ENCODE data around the gene SKIL. TPM values are rescaled to one million over a fixed set of nuclear protein-coding genes. Genes with fewer than 3 reads are reported as not detected.

The SKIL gene
- 28.7 and 42.0 TPM in 2 replicates for total RNA-seq

DNA sequence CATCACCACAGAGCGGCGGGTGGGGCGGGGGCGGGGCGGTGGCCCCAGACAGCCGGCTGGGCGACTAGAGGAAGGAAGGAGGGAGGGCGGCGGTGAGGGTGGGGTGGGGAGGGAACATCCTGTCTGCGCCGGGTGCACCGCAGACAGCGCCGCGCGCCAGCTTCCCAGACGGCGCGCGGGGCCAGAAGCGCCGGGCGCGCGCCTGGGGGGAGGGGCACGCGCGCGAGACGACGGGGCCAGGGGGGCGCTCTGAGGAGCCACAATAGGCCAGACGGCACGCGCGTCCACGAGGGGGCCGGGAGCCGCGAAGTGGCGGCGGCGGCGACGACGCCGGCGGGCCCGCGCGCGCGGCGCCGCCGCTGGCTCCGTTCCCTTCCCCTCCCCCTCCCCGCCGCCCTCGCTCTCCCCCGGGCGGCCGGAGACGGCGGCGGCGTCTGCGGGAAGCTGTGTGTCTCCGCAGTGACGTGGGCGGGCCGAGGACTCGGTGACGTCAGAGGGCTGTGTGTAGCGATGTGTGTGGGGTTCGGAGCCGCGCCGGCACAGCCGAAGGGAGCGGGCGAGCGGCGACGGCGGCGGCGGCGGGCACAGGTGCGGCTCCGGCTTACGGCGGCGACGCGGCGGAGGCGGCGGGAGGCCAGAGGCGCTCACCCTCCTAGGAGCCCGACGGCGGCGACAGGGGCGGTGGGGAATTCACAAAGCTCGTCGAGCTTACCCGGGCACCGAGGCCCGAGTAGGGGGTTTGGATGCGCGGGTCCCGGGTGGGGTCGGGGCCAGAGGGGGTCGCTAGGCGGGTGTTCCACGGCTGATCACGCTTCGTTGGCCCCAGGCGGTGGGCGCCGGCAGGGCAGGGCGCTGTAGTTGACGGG, at the start of gene SKIL:
SKIL (plus strand) TSS at position 540 of the 866 bp plus-strand sequence. CDS start 2,617 bp downstream, outside the sequence.

GRCh38 chr3:170418422-170419398, 61.2 kb downstream of the SKIL start, which contains the start of gene CLDN11:
Gene CLDN11 (plus strand): TSS chr3:170418868. CDS start chr3:170419067, 199 bp downstream.

Other genes starting within 250 kb of the SKIL start
- 12.9 and 18.2 TPM in 2 replicates for gene PHC3, start 176.0 kb upstream of the SKIL start, total RNA-seq
- 31.1 and 35.6 TPM in 2 replicates for gene PRKCI, start 135.3 kb upstream of the SKIL start, total RNA-seq
- gene CLDN11, start 61.2 kb downstream of the SKIL start, total RNA-seq = 257 and 430 TPM in 2 replicates
- gene SLC7A14, start 228.4 kb downstream of the SKIL start, total RNA-seq = 0.60 and 2.8 TPM in 2 replicates

All from pericardium fibroblast (primary cell).